Measurements from ENCODE around the gene GART. TPM values are rescaled to one million over a fixed set of nuclear protein-coding genes. Genes with fewer than 3 reads are reported as not detected.

Gene GART
- polyA plus RNA-seq, 1 donor (not counting 4 experiments of a cell fraction or from before 2014, with no cell fraction given), result 50.3 TPM

DNA sequence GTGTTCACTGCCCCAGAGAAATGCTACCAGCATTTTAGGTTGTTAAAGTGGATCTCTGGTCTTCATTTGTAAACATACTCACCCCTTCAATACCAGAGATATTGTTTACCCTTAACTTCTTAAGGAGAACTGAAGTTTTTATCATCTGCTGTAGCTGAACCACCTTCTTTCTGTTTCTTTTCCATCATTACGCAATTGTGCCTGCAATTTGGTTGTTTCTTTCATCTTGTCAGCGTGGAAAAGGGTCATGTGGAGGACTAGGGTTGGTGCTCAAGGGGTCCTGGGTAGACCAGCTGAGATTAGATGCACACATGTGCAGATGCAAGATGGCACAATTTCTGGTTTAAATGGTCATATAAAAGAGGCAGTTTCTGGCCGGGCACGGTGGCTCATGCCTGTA, 23.0 kb downstream of the GART start:
- no peak overlapping the region for H3K9ac ChIP-seq (ENCODE audit: control insufficient read depth, extremely low read depth, insufficient read depth, low read length)
- no peaks in the 10 kb centered on the region for H4K20me1 ChIP-seq (ENCODE audit: control insufficient read depth, extremely low read depth, insufficient read depth, low read length)
- DNase-seq (ENCODE audit: low read depth, low spot score) (no peak), FAIRE-seq (no peak)
- no peaks in the 10 kb centered on the region for H3K9me1 ChIP-seq (ENCODE audit: control insufficient read depth, extremely low read depth, insufficient read depth, low read length)
- TF ChIP-seq, protein P1, sequence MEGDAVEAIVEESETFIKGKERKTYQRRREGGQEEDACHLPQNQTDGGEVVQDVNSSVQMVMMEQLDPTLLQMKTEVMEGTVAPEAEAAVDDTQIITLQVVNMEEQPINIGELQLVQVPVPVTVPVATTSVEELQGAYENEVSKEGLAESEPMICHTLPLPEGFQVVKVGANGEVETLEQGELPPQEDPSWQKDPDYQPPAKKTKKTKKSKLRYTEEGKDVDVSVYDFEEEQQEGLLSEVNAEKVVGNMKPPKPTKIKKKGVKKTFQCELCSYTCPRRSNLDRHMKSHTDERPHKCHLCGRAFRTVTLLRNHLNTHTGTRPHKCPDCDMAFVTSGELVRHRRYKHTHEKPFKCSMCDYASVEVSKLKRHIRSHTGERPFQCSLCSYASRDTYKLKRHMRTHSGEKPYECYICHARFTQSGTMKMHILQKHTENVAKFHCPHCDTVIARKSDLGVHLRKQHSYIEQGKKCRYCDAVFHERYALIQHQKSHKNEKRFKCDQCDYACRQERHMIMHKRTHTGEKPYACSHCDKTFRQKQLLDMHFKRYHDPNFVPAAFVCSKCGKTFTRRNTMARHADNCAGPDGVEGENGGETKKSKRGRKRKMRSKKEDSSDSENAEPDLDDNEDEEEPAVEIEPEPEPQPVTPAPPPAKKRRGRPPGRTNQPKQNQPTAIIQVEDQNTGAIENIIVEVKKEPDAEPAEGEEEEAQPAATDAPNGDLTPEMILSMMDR (optimal IDR thresholded peaks at IDR 0.05 in 1 of 3, IDR thresholded peaks at IDR 0.05 in 1 of 3, conservative IDR thresholded peaks at IDR 0.05 in 1 of 3; ENCODE audit: extremely low read depth in 1 of 3, insufficient read depth in 2 of 3, low read length in 3 of 3), result no peak
- no peak for TF ChIP-seq EZH2 (IDR thresholded peaks at IDR 0.05; ENCODE audit: low read length)
- H3K79me2 ChIP-seq (ENCODE audit: control insufficient read depth, insufficient read depth, low read length), result no peaks in the 10 kb centered on the region
- H3K9me3 ChIP-seq (ENCODE audit: control insufficient read depth, low read depth, low read length), result no peaks in the 10 kb centered on the region
- H3K27ac ChIP-seq (ENCODE audit: control insufficient read depth, insufficient read depth, low read length), result no peak overlapping the region
- H3K27me3 ChIP-seq (ENCODE audit: control insufficient read depth, extremely low read depth, insufficient read depth, low read length), result no peaks in the 10 kb centered on the region
- no peak overlapping the region for H3K4me2 ChIP-seq (ENCODE audit: control insufficient read depth, extremely low read depth, insufficient read depth, low read depth, low read length)
- H2AFZ ChIP-seq (ENCODE audit: control insufficient read depth, low read length), result no peak overlapping the region
- H3K4me1 ChIP-seq (ENCODE audit: control insufficient read depth, extremely low read depth, insufficient read depth, low read length), result no peaks in the 10 kb centered on the region
- H3K4me3 ChIP-seq (ENCODE audit: control insufficient read depth in 2 of 3, extremely low read depth in 1 of 3, insufficient read depth in 2 of 3, low read depth in 1 of 3, low read length in 3 of 3), result no peak overlapping the region
- dilution Hi-C loops (cut with MboI; ENCODE audit: extremely low pct_ligation_motif_present, low sequenced_read_pairs), result no loop called here
- H3K36me3 ChIP-seq (ENCODE audit: control insufficient read depth in 2 of 2, extremely low read depth in 1 of 2, insufficient read depth in 2 of 2, low read length in 2 of 2), result peaks cover 23 to 41% of the 10 kb centered on the region in 2 experiments

DNA sequence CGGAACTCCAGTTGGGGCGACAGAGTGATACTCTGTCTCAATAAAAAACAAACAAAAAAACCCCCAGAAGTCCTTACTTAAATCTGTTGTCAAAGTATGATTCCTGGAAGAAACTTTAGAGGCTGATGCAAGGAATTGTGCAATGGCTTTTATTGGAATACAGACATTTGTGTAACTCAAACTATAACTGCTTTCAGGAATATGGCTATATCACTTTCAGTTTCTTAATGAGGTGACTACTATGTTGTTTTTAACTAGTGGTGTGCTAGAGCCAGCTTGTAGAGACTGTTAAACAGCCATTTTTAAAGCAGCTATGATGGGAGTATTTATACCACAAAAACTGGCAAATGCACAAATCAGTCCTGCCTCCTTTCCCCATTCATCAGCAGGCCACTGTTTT, 27.7 kb downstream of the GART start:
- Histone ChIP-seq H3K79me2 (ENCODE audit: control insufficient read depth, insufficient read depth, low read length) (no peaks in the 10 kb centered on the region), H3K9ac (ENCODE audit: control insufficient read depth, extremely low read depth, insufficient read depth, low read length) (no peak overlapping the region), H3K4me2 (ENCODE audit: control insufficient read depth, extremely low read depth, insufficient read depth, low read depth, low read length) (no peak overlapping the region), H3K36me3 (ENCODE audit: control insufficient read depth in 2 of 2, extremely low read depth in 1 of 2, insufficient read depth in 2 of 2, low read length in 2 of 2) (peaks cover 23 to 52% of the 10 kb centered on the region in 2 experiments), H3K9me1 (ENCODE audit: control insufficient read depth, extremely low read depth, insufficient read depth, low read length) (no peaks in the 10 kb centered on the region), H4K20me1 (ENCODE audit: control insufficient read depth, extremely low read depth, insufficient read depth, low read length) (no peaks in the 10 kb centered on the region), H3K27ac (ENCODE audit: control insufficient read depth, insufficient read depth, low read length) (no peak overlapping the region), H3K4me3 (ENCODE audit: control insufficient read depth in 2 of 3, extremely low read depth in 1 of 3, insufficient read depth in 2 of 3, low read depth in 1 of 3, low read length in 3 of 3) (no peak overlapping the region), H3K9me3 (ENCODE audit: control insufficient read depth, low read depth, low read length) (no peaks in the 10 kb centered on the region), H2AFZ (ENCODE audit: control insufficient read depth, low read length) (no peak overlapping the region), H3K27me3 (ENCODE audit: control insufficient read depth, extremely low read depth, insufficient read depth, low read length) (no peaks in the 10 kb centered on the region), H3K4me1 (ENCODE audit: control insufficient read depth, extremely low read depth, insufficient read depth, low read length) (no peaks in the 10 kb centered on the region)
- FAIRE-seq, result no peak
- dilution Hi-C loops (cut with MboI; ENCODE audit: extremely low pct_ligation_motif_present, low sequenced_read_pairs), result no loop called here
- DNase-seq (ENCODE audit: low read depth, low spot score), result no peak
- TF ChIP-seq, protein P1 (optimal IDR thresholded peaks at IDR 0.05 in 1 of 3, IDR thresholded peaks at IDR 0.05 in 1 of 3, conservative IDR thresholded peaks at IDR 0.05 in 1 of 3; ENCODE audit: extremely low read depth in 1 of 3, insufficient read depth in 2 of 3, low read length in 3 of 3), result no peak
- TF ChIP-seq EZH2 (IDR thresholded peaks at IDR 0.05; ENCODE audit: low read length), result no peak
